Measurements from ENCODE around the gene FOXP4. TPM values are rescaled to one million over a fixed set of nuclear protein-coding genes. Genes with fewer than 3 reads are reported as not detected.

FOXP4 gene
- total RNA-seq, 4 donors from 2014 or later, result 2.4 to 15.1 (median 4.9) TPM

DNA sequence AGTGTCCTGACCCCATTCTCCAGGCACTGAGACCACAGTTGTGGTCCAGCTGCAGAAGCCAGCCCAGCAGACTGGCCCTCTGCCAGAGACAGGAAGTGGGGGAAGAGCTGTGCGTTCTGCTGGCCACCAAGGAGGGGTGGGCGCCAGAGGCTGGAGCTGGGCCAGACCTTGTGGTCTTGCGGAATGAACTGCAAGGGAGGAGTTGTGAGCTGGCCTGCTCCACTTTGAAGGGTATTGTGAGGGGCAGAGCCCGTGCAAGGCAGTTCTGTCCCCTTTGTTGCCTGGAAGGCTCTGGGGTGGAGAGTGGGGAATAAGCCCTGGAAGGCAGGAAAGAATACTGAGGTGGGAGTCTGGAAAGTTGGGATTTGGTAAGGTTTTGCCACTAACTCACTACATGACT is 88.5 kb downstream of the FOXP4 start:
- TF ChIP-seq CTCF (IDR thresholded peaks at IDR 0.05; ENCODE audit: low read depth), result no peak

- TF ChIP-seq CTCF (IDR thresholded peaks at IDR 0.05; ENCODE audit: low read depth), result no peak
Observed at GRCh38 chr6:41635365-41635764, 89.2 kb downstream of the FOXP4 start.

GRCh38 chr6:41636833-41637193 is 90.6 kb downstream of the FOXP4 start:
- TF ChIP-seq CTCF (IDR thresholded peaks at IDR 0.05; ENCODE audit: low read depth), result no peak

DNA sequence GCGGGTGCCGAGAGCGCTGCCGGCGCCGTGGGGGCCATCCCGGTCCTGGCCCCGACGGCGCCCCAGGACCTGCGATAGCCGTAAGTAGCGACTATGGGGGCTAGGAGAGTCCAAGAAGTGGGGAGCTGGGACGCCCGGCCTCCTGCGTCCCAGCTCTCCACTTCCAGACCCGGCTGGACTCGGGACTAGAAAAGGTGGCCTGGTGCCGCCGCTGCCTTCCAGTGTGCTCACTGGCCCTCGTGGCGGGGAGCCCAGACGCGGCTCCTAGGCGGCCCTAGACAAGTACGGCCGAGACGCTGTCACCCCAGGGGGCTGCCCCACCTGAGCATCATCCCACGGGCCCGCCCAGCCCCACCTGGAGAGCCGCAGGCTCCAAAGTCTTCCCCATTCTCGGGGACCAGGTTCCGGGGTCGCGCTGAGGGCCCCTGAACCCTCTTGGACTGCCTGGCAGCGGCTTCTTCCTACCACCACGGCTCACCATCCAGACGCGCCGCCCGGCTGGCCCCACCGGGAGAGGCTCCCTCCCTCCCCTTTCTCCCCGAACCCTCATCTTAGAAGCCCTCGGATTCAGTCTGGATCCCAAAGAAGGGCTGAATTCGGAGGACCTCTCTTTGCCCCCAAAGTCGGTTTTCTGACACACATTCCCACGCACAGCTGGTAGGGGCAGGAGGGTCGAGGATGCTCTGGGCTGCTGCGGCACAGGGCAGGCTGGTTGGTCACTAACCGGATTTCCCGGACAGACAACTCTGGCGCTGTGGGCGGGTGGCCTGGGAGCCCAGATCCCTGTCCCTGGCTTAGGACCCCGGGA is 91.2 kb downstream of the FOXP4 start:
- no peak for TF ChIP-seq CTCF (IDR thresholded peaks at IDR 0.05; ENCODE audit: low read depth)

GRCh38 chr6:41638002-41638934 is 92.1 kb downstream of the FOXP4 start, which contains the start of gene MDFI:
Gene MDFI, plus strand, starts transcription at chr6:41638468. Its CDS starts 282 bp downstream, at chr6:41638750.
- no peak for TF ChIP-seq CTCF (IDR thresholded peaks at IDR 0.05; ENCODE audit: low read depth)

GRCh38 chr6:41638935-41639808 is 93.0 kb downstream of the FOXP4 start:
- no peak for TF ChIP-seq CTCF (IDR thresholded peaks at IDR 0.05; ENCODE audit: low read depth)

All from subcutaneous adipose tissue (tissue), 4 donors.